IPS-20b (cell line): ENCODE measurements around the gene LSMEM2.
"Not testable (repeated sequence)": the region's sequence is repeated elsewhere in the genome, so short reads cannot be mapped to it uniquely, and the experiment has no call there.

Source experiments
- H3K27ac ChIP-seq: one replicate; pipeline ENCODE4 v1.5.1; 2013; ENCODE audit warnings: low read length
- H3K27me3 ChIP-seq: 2 replicates; pipeline ENCODE4 v1.6.1; 2013; ENCODE audit warnings: mild to moderate bottlenecking, low read length, inconsistent platforms; ENCODE audit not compliant: insufficient read depth
- H3K36me3 ChIP-seq: 2 replicates; pipeline ENCODE4 v1.6.1; 2013; ENCODE audit warnings: low read depth, mild to moderate bottlenecking, inconsistent platforms, low read length, moderate library complexity; ENCODE audit not compliant: insufficient read depth
- H3K4me1 ChIP-seq: 2 replicates; pipeline ENCODE4 v1.6.1; 2013; ENCODE audit warnings: mild to moderate bottlenecking, control low read depth, inconsistent platforms, low read length, moderate library complexity; ENCODE audit not compliant: insufficient read depth
- H3K4me3 ChIP-seq: 2 replicates; pipeline ENCODE4 v1.5.1; 2013; ENCODE audit warnings: mild to moderate bottlenecking, low read length, inconsistent platforms
- H3K9ac ChIP-seq: 2 replicates; pipeline ENCODE4 v1.6.1; 2013; ENCODE audit warnings: low read depth, mild to moderate bottlenecking, inconsistent platforms, low read length, moderate library complexity
- H3K9me3 ChIP-seq: 2 replicates; pipeline ENCODE4 v1.6.1; 2013; ENCODE audit warnings: mild to moderate bottlenecking, low read depth, low read length, inconsistent platforms; ENCODE audit not compliant: insufficient read depth

Gene LSMEM2

DNA sequence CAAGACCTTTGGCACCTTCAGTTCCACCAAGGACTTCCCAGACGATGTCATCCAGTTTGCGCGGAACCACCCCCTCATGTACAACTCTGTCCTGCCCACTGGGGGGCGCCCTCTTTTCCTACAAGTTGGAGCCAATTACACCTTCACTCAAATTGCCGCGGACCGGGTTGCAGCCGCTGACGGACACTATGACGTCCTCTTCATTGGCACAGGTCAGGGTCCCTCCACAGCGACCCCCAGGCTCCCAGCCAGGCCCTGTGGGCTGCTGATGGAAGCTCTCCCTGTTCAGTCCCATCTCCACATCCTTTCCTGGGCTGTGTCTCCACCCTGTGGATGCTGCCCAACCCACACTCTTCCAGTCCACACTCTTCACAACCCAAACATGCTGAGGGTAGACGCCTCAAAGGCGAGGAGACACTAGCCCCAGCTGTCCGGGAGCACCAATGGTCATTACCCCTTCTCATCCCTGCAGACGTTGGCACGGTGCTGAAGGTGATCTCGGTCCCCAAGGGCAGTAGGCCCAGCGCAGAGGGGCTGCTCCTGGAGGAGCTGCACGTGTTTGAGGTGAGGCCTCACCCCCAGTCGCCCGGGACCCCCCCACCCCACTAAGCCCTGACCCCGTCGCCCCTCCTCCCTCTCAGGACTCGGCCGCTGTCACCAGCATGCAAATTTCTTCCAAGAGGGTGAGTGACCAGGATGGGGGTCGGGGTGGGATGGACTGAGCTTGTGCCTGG, 4.3 kb upstream of the LSMEM2 start:
- Histone ChIP-seq H3K36me3 (no peaks in the 10 kb centered on the region), H3K27ac (no peak overlapping the region), H3K4me3 (no peak overlapping the region; the same call in 1 of the 2 replicates), H3K9ac (no peak overlapping the region), H3K9me3 (no peaks in the 10 kb centered on the region), H3K4me1 (0 out of 2 replicates have a peak, but pooled peaks cover 3% of the 10 kb centered on the region), H3K27me3 (peaks cover 52% of the 10 kb centered on the region)

DNA sequence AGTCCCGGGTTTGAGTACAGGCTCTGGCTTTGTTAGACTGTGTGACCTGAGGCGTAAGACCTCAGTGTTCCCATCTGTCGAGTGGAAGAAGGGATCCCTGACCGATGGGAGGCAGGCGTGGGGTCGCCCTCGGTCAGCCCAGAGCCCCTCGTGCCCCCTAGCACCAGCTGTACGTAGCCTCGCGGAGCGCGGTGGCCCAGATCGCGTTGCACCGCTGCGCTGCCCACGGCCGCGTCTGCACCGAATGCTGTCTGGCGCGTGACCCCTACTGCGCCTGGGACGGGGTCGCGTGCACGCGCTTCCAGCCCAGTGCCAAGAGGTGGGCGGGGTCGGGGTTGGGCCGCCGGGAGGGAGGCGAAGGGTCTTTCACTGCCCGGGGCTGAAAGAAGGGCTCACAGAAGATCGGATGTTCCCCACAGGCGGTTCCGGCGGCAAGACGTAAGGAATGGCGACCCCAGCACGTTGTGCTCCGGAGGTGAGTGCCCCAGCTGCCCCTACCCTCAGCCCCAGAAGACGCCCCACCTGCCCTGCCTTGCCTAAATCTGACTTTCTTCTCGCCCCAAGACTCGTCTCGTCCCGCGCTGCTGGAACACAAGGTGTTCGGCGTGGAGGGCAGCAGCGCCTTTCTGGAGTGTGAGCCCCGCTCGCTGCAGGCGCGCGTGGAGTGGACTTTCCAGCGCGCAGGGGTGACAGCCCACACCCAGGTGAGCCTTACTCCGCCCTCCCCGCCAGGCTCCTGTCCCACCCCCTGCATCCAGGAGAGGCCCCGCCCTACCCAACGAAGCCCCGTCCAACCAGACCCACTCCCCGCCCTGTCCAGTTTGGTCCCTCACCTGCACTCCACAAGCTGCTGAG, 3.5 kb upstream of the LSMEM2 start:
- H3K4me3 ChIP-seq = peak overlapping the region; percentile 22; the same call in 1 of the 2 replicates
- H3K27me3 ChIP-seq = peaks cover 52% of the 10 kb centered on the region
- H3K9me3 ChIP-seq = no peaks in the 10 kb centered on the region
- H3K4me1 ChIP-seq = no peaks in the 10 kb centered on the region
- no peak overlapping the region for H3K27ac ChIP-seq
- no peak overlapping the region for H3K9ac ChIP-seq
- no peaks in the 10 kb centered on the region for H3K36me3 ChIP-seq

DNA sequence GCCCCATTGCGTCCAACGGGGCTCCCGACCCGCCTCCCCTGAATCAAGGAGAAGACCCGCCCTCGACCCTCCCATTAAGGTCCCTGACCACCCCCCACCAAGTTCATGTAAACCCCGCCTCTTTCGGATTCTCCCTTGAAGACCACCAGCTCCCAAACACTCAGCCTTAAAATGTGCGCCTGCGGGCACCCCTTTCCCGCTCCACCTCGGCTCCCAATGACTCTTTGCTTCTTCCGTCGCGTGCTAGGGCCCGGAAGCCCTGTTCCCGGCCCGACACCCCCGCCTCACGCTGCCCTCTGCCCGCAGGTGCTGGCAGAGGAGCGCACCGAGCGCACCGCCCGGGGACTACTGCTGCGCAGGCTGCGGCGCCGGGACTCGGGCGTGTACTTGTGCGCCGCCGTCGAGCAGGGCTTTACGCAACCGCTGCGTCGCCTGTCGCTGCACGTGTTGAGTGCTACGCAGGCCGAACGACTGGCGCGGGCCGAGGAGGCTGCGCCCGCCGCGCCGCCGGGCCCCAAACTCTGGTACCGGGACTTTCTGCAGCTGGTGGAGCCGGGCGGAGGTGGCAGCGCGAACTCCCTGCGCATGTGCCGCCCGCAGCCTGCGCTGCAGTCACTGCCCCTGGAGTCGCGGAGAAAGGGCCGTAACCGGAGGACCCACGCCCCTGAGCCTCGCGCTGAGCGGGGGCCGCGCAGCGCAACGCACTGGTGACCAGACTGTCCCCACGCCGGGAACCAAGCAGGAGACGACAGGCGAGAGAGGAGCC, 2.7 kb upstream of the LSMEM2 start:
- Histone ChIP-seq H3K27me3 (peaks cover 52% of the 10 kb centered on the region), H3K4me3 (no peak overlapping the region), H3K9me3 (no peaks in the 10 kb centered on the region), H3K36me3 (no peaks in the 10 kb centered on the region), H3K27ac (no peak overlapping the region), H3K9ac (no peak overlapping the region), H3K4me1 (no peaks in the 10 kb centered on the region)

DNA sequence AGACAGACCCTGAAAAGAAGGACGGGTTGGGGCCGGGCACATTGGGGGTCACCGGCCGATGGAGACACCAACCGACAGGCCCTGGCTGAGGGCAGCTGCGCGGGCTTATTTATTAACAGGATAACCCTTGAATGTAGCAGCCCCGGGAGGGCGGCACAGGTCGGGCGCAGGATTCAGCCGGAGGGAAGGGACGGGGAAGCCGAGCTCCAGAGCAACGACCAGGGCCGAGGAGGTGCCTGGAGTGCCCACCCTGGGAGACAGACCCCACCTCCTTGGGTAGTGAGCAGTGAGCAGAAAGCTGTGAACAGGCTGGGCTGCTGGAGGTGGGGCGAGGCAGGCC, 2.2 kb upstream of the LSMEM2 start:
- Histone ChIP-seq H3K9ac (no peak overlapping the region), H3K36me3 (no peaks in the 10 kb centered on the region), H3K4me3 (no peak overlapping the region), H3K4me1 (no peaks in the 10 kb centered on the region), H3K27ac (no peak overlapping the region), H3K9me3 (no peaks in the 10 kb centered on the region), H3K27me3 (peaks cover 52% of the 10 kb centered on the region)

DNA sequence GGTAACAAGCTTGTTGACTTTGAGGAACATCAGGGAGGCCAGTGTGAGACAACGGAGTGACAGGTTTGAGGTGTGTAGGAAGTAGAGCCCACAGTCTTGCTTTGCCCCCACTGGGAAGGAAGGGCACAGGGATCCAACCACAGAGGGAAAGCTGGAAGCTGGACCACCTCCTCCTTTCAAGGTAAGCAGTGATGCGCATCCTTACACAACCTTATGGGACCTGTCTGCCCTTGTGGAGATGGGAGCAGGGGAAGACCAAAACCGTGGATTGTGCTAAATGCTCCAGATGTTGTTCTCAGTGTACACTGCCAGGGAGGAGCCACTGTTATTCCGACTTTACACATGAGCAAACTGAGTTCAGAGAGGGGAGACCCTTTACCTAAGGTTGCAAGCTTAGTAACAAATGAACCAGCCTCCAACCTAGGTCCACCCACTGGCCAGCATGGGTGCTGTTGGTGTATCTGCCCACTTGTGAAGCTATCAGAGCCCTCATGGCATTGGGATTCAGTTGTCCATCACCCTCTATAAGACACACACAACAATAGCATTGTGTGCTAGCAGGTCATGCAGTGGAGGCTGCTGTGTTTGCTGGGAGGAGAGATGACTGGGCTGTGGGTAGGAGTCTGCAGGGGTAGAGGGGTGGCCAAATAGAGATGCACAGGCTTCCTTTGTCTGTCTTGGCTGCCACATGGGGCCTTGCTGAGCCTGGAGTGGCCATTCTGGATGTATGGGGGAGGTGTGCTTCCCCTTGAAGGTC, 586 bp upstream of the LSMEM2 start:
- H3K36me3 ChIP-seq = no peaks in the 10 kb centered on the region

DNA sequence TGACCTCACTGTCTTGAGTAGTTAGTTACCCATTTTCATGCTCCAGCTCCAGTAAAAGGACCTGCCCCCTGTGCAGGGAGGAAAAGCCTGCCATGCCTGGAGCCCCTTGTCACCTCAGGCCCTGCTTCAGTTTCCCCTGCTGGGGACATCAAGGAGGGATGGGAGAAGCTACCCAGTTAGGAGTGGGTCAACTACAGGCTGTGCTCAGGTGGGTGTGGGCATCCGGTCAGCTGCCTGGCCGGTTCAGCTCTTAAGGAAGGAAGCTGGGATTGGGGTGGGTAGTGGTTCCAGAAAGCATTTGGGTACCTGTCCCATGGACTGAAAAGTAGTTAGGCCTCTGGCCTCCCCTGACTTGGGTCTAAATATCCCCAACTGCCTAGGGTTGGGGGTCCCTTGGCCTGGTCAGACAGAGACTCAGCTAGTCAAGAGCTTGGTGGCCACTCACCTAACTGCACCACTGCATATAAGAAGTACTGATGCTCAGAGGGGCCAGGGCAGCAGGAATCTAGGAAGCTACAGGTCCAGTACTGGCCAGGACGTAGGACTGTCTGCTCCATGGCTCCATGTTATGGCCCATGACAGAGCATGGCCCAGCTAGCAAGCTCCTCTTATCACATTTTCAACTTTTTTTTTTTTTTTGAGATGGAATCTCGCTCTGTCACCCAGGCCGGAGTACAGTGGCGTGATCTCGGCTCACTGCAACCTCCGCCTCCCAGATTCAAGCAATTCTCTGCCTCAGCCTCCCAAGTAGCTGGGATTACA, 549 bp downstream of the LSMEM2 start:
- H3K27me3 ChIP-seq = peaks cover 36% of the 10 kb centered on the region
- no peaks in the 10 kb centered on the region for H3K9me3 ChIP-seq
- H3K36me3 ChIP-seq = no peaks in the 10 kb centered on the region
- H3K27ac ChIP-seq = no peak overlapping the region
- H3K4me1 ChIP-seq = no peaks in the 10 kb centered on the region
- H3K4me3 ChIP-seq = no peak overlapping the region
- no peak overlapping the region for H3K9ac ChIP-seq

More for the DNA sequence above, 586 bp upstream of the LSMEM2 start:
- Histone ChIP-seq H3K27ac (no peak overlapping the region), H3K4me3 (no peak overlapping the region), H3K27me3 (peaks cover 48% of the 10 kb centered on the region), H3K4me1 (no peaks in the 10 kb centered on the region), H3K9ac (no peak overlapping the region), H3K9me3 (no peaks in the 10 kb centered on the region)

DNA sequence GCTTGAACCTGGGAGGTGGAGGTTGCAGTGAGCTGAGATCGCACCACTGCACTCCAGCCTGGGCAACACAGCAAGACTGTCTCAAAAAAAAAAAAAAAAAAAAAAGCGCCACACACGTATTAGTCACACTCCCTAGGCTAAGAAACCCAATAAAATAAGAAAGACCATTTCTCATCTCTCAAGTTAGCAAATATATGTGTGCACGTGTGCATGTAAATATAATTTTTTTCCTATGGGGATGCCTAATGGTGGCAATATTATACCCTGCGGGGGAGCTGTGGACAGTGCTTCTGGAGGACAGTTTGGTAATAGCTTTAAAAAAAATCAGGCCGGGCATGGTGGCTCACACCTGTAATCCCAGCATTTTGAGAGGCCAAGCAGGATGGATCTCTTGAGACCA, 5.2 kb downstream of the LSMEM2 start:
- not testable (repeated sequence) for H3K27ac ChIP-seq, H3K9ac ChIP-seq, H3K4me1 ChIP-seq, H3K9me3 ChIP-seq, H3K4me3 ChIP-seq, H3K27me3 ChIP-seq
- peaks cover 27% of the 10 kb centered on the region for H3K36me3 ChIP-seq

DNA sequence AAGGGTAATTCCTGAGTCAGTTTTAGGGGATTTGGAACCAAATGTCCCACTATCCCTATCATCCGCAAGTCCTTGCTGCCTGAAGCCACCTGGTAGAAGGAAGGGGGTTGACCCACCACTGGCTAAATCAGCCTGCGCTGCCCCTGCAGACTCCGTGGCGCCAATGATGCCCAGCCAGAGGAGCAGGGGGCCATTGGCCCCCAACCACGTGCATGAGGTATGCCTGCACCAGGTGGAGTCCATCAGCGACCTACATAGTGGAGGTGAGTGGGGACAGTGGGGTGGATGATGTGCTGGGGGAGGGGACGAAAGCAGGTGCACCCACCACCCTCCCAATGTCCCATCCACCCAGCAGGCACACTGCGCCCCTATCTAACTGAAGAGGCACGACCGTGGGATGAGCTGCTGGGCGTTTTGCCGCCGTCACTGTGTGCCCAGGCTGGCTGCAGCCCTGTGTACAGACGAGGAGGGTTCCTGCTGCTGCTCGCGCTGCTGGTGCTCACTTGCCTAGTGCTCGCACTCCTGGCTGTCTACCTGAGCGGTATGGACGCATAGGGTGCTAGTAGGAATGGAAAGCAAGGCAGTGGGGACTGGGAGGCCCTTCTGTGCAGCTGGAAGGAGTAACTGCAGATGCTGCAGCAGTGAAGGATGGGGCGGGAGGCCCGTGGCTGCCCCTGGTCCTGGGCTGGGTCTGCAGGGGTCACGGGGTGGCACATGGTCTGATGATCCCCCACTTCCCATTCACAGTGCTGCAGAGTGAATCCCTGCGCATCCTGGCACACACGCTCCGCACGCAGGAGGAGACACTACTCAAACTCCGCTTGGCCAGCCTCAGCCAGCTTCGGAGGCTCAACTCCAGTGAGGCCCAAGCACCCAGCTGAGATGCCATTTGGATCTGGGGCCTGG, 7.7 kb downstream of the LSMEM2 start:
- Histone ChIP-seq H3K4me3 (no peak overlapping the region), H3K4me1 (no peaks in the 10 kb centered on the region), H3K9me3 (no peaks in the 10 kb centered on the region), H3K27ac (no peak overlapping the region), H3K9ac (no peak overlapping the region), H3K27me3 (no peaks in the 10 kb centered on the region), H3K36me3 (peaks cover 42% of the 10 kb centered on the region)

DNA sequence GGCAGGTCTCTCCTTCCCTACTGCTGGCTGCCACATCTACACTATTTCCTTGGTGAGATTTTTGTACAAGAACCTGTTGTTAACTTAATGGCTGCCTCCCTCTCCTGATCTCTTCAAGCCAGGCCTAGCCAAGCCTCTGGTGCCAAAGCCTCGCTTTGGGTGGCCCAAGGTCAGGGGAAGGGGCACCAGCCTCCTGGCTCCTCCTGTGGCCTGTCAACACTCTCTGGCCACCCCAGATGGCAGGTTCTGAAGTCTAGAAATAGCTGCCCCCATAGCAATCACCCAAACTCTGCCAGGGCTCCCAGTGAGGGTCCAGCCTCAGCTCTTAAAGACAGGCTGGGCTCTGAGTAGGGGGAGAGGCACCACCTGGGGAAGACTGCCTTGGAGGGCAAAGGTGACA, 8.4 kb downstream of the LSMEM2 start:
- no peak overlapping the region for H3K4me3 ChIP-seq
- H3K27ac ChIP-seq = no peak overlapping the region
- H3K9ac ChIP-seq = no peak overlapping the region
- peaks cover 42% of the 10 kb centered on the region for H3K36me3 ChIP-seq
- no peaks in the 10 kb centered on the region for H3K27me3 ChIP-seq
- H3K9me3 ChIP-seq = no peaks in the 10 kb centered on the region
- H3K4me1 ChIP-seq = no peaks in the 10 kb centered on the region

DNA sequence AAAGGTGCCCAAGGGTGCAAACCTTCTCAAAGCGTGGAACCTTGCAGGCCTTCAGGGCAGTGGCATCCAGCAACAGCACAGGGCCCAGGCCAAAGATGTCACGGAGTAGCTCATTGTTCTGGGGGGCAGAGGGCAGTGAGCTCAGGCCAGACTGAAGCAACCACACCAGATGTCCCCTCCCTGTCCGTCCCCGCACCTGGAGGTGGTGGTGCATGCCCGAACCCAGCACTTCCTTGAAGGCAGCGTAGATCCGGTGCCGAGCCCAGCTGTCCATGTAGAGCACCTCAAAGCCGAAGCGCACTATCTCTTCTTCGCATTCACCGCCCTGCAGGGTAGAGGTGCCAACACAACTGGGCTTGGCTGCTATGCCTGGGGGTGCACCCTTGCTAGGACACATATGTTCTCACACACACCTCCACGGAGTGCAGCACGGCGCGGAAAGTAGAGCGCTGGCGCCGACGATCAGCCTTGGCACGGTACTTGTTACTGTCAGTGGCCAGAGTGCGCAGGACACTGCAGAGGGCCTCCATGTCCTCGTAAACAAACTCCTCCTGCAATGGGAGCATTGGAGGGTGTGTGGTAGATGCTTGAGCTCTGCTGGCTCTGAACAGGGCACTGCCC, 9.6 kb downstream of the LSMEM2 start:
- no peak overlapping the region for H3K4me3 ChIP-seq
- H3K9me3 ChIP-seq = no peaks in the 10 kb centered on the region
- peaks cover 42% of the 10 kb centered on the region for H3K36me3 ChIP-seq
- no peak overlapping the region for H3K9ac ChIP-seq
- H3K4me1 ChIP-seq = peaks cover 3% of the 10 kb centered on the region; the same call in 1 of the 2 replicates
- H3K27me3 ChIP-seq = no peaks in the 10 kb centered on the region
- no peak overlapping the region for H3K27ac ChIP-seq
